Prostate gland (tissue), 2 donors: ENCODE measurements around the gene SAMD5. TPM values are rescaled to one million over a fixed set of nuclear protein-coding genes. Genes with fewer than 3 reads are reported as not detected.

Source experiments
- DNase-seq: peaks from one replicate; pipeline ENCODE4 v3.0.0-alpha.2; 2019; ENCODE audit warnings: low spot score
- H3K27ac ChIP-seq, 2 donors: fragments of 200-600 bp; sonication (generic); 2 replicates each; pipeline ENCODE4 v1.5.1; 2017 to 2019
- H3K27me3 ChIP-seq: fragments of 200-600 bp; sonication (generic); replicated peaks from 2 replicates; pipeline ENCODE4 v1.5.1; 2019; ENCODE audit not compliant: insufficient read depth
- H3K36me3 ChIP-seq, 2 donors: fragments of 200-600 bp; sonication (generic); 1 replicate in 1 of 2; 2 replicates in 1 of 2; pipeline versions ENCODE4 v1.5.1 to v1.8.1; 2017 to 2019
- H3K4me1 ChIP-seq: fragments of 200-600 bp; sonication (generic); replicated peaks from 2 replicates; pipeline ENCODE4 v1.5.1; 2019
- H3K4me3 ChIP-seq, 2 donors: fragments of 200-600 bp; sonication (generic); 2 replicates each; pipeline ENCODE4 v1.5.1; 2017 to 2019
- H3K9me3 ChIP-seq: fragments of 200-600 bp; sonication (generic); 2 replicates; pipeline ENCODE4 v1.5.1; 2017
- POLR2A ChIP-seq: fragments of 450-650 bp; IDR thresholded peaks from one replicate; pipeline ENCODE4 v1.6.1; 2016; ENCODE audit warnings: antibody characterized with exemption, mild to moderate bottlenecking
- POLR2AphosphoS5 ChIP-seq: sonication (generic); formaldehyde crosslinking; IDR thresholded peaks from one replicate; pipeline ENCODE4 v1.6.1; 2017; ENCODE audit warnings: antibody characterized with exemption
- WGBS: methylation state at CpG from one replicate; pipeline ENCODE4 v1.1.5; 2018; 5-methylcytosine and 5-hydroxymethylcytosine counted together
- intact Hi-C: fragments of 100-400 bp; cut with DNase I; formaldehyde crosslinking; loops from one replicate; pipeline ENCODE4 v1.14.2; 2022
- total RNA-seq, 2 donors: library from RNA; depleted of rRNA; stranded (reverse); fragments of >200 nt; gene quantifications; one replicate each; pipeline ENCODE4 v1.1.0, GENCODE V29; 2016
- TF ChIP-seq, protein P1 (sequence below), 4 experiments: fragments of 200-600 bp in 2 of 4; fragments of 450-650 bp in 2 of 4; sonication (generic) in 2 of 4; IDR thresholded peaks; 1 replicate in 3 of 4; 2 replicates in 1 of 4; pipeline ENCODE4 v1.5.1; 2016 to 2019; ENCODE audit warnings: antibody characterized with exemption in 4 of 4, mild to moderate bottlenecking in 2 of 4, moderate library complexity in 2 of 4

Gene SAMD5
- total RNA-seq, 2 donors from 2014 or later: 2.2 to 17.0 TPM

DNA sequence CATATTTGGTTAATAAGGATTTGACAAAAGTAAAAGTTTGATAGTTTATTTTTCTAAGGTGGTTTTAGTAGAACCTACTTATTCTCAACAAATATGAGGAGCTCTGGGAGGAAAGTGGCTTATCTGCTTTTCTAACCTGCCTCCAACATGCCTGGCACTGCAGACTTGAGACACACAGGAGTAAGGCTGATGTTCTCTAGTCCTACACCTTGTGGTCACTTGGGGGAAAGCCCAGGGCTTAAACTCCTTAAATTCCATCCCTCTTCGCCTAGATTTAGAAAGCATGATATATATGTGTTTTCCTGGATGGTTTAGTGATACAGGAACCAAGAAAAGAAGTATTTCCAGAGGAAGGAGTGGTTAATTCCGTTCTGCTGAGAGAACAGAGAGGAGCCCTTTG, 39.9 kb upstream of the SAMD5 start:
- intact Hi-C loops: no loop called here
- Histone ChIP-seq H3K27me3 (no peaks in the 10 kb centered on the region), H3K27ac (no peak overlapping the region), H3K4me3 (no peak overlapping the region), H3K36me3 (no peaks in the 10 kb centered on the region), H3K4me1 (no peaks in the 10 kb centered on the region), H3K9me3 (no peaks in the 10 kb centered on the region)
- TF ChIP-seq POLR2A (no peak), POLR2AphosphoS5 (no peak)
- TF ChIP-seq, protein P1, sequence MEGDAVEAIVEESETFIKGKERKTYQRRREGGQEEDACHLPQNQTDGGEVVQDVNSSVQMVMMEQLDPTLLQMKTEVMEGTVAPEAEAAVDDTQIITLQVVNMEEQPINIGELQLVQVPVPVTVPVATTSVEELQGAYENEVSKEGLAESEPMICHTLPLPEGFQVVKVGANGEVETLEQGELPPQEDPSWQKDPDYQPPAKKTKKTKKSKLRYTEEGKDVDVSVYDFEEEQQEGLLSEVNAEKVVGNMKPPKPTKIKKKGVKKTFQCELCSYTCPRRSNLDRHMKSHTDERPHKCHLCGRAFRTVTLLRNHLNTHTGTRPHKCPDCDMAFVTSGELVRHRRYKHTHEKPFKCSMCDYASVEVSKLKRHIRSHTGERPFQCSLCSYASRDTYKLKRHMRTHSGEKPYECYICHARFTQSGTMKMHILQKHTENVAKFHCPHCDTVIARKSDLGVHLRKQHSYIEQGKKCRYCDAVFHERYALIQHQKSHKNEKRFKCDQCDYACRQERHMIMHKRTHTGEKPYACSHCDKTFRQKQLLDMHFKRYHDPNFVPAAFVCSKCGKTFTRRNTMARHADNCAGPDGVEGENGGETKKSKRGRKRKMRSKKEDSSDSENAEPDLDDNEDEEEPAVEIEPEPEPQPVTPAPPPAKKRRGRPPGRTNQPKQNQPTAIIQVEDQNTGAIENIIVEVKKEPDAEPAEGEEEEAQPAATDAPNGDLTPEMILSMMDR (IDR thresholded peaks at IDR 0.05): no peak
- DNase-seq: no peak
- 89% methylated on average over 2 of the region's 2 CpGs for WGBS

DNA sequence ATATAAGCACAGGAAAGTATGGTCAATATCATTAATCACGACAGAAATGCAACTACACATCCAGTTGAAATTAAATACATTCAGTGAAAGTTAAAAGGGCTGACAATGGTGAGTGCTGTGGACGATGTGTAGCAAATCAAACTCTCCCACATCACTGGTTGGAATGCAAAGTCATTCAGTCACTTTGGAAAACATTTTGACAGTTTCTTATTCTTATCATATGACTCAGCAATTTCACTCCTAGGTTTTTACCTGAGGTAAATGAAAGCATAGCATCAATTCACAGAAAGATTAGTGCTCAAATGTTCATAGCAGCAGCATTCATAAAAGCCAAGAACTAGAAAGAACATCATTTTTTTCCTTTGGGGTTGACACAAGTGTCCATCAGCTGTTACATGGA, 28.6 kb upstream of the SAMD5 start:
- WGBS: 81% methylated on average over 2 of the region's 2 CpGs
- intact Hi-C loops: no loop called here
- H3K27ac ChIP-seq: no peak overlapping the region

GRCh38 chr6:147486683-147487082, 21.8 kb upstream of the SAMD5 start:
- H3K4me3 ChIP-seq: no peak overlapping the region
- intact Hi-C loops: no loop called here
- H3K9me3 ChIP-seq: no peaks in the 10 kb centered on the region
- no peak for TF ChIP-seq POLR2AphosphoS5
- no peak for TF ChIP-seq POLR2A
- TF ChIP-seq, protein P1 (IDR thresholded peaks at IDR 0.05): no peak
- H3K27me3 ChIP-seq: no peaks in the 10 kb centered on the region
- no peaks in the 10 kb centered on the region for H3K4me1 ChIP-seq
- no peak for DNase-seq
- no peaks in the 10 kb centered on the region for H3K36me3 ChIP-seq
- H3K27ac ChIP-seq: no peak overlapping the region

More for the DNA sequence above, 28.6 kb upstream of the SAMD5 start:
- Histone ChIP-seq H3K4me1 (no peaks in the 10 kb centered on the region), H3K9me3 (no peaks in the 10 kb centered on the region), H3K27me3 (no peaks in the 10 kb centered on the region), H3K36me3 (no peaks in the 10 kb centered on the region), H3K4me3 (no peak overlapping the region)
- no peak for DNase-seq
- TF ChIP-seq POLR2AphosphoS5: no peak
- TF ChIP-seq, protein P1 (IDR thresholded peaks at IDR 0.05): no peak
- TF ChIP-seq POLR2A: no peak

GRCh38 chr6:147497472-147497871, 11.0 kb upstream of the SAMD5 start:
- Histone ChIP-seq H3K36me3 (no peaks in the 10 kb centered on the region), H3K9me3 (no peaks in the 10 kb centered on the region), H3K27me3 (no peaks in the 10 kb centered on the region), H3K4me1 (no peaks in the 10 kb centered on the region), H3K27ac (no peak overlapping the region), H3K4me3 (no peak overlapping the region)
- 94% methylated on average over 1 of the region's 1 CpG for WGBS
- intact Hi-C loops: no loop called here
- TF ChIP-seq, protein P1 (IDR thresholded peaks at IDR 0.05): no peak
- TF ChIP-seq POLR2A: no peak
- no peak for TF ChIP-seq POLR2AphosphoS5
- DNase-seq: no peak

- 66% methylated on average over 3 of the region's 3 CpGs for whole genome bisulfite sequencing
- intact Hi-C loops: no loop called here
Measured at GRCh38 chr6:147503587-147503986, 4.9 kb upstream of the SAMD5 start.

More at GRCh38 chr6:147503587-147503986, 4.9 kb upstream of the SAMD5 start:
- Histone ChIP-seq H3K36me3 (no peaks in the 10 kb centered on the region), H3K4me3 (no peak overlapping the region), H3K27ac (no peak overlapping the region), H3K27me3 (no peaks in the 10 kb centered on the region), H3K9me3 (no peaks in the 10 kb centered on the region), H3K4me1 (no peaks in the 10 kb centered on the region)
- DNase-seq: no peak
- TF ChIP-seq, protein P1 (IDR thresholded peaks at IDR 0.05): no peak
- no peak for TF ChIP-seq POLR2AphosphoS5
- TF ChIP-seq POLR2A: no peak
